Mucosa of stomach (tissue), 1 donor: ENCODE results near the gene IQCB1.
"Not testable (repeated sequence)": the region's sequence is repeated elsewhere in the genome, so short reads cannot be mapped to it uniquely, and the experiment has no call there.

ENCODE experiments used
- H3K27me3 ChIP-seq: one replicate; pipeline ENCODE4 v1.7.0; 2013; ENCODE audit warnings: mild to moderate bottlenecking, low read length; ENCODE audit not compliant: control insufficient read depth, insufficient read depth
- H3K36me3 ChIP-seq: one replicate; pipeline ENCODE4 v1.7.0; 2013; ENCODE audit warnings: low read length; ENCODE audit not compliant: control insufficient read depth, insufficient read depth
- H3K4me1 ChIP-seq: one replicate; pipeline ENCODE4 v1.7.0; 2013; ENCODE audit warnings: mild to moderate bottlenecking, low read length; ENCODE audit not compliant: control insufficient read depth, insufficient read depth
- H3K4me3 ChIP-seq: one replicate; pipeline ENCODE4 v1.7.0; 2013; ENCODE audit warnings: low read length
- H3K9ac ChIP-seq: one replicate; pipeline ENCODE4 v1.7.0; 2013; ENCODE audit warnings: mild to moderate bottlenecking, low read length, moderate library complexity
- H3K9me3 ChIP-seq: one replicate; pipeline ENCODE4 v1.7.0; 2013; ENCODE audit warnings: mild to moderate bottlenecking, low read length, moderate library complexity; ENCODE audit not compliant: control insufficient read depth
- donor health status: Pancreatic carcinoma.

Gene IQCB1

GRCh38 chr3:121757812-121758545, 76.9 kb downstream of the IQCB1 start:
- H3K4me1 ChIP-seq: no peaks in the 10 kb centered on the region
- H3K4me3 ChIP-seq: no peak overlapping the region
- H3K9ac ChIP-seq: no peak overlapping the region
- H3K36me3 ChIP-seq: no peaks in the 10 kb centered on the region
- H3K9me3 ChIP-seq: no peaks in the 10 kb centered on the region
- no peaks in the 10 kb centered on the region for H3K27me3 ChIP-seq

DNA sequence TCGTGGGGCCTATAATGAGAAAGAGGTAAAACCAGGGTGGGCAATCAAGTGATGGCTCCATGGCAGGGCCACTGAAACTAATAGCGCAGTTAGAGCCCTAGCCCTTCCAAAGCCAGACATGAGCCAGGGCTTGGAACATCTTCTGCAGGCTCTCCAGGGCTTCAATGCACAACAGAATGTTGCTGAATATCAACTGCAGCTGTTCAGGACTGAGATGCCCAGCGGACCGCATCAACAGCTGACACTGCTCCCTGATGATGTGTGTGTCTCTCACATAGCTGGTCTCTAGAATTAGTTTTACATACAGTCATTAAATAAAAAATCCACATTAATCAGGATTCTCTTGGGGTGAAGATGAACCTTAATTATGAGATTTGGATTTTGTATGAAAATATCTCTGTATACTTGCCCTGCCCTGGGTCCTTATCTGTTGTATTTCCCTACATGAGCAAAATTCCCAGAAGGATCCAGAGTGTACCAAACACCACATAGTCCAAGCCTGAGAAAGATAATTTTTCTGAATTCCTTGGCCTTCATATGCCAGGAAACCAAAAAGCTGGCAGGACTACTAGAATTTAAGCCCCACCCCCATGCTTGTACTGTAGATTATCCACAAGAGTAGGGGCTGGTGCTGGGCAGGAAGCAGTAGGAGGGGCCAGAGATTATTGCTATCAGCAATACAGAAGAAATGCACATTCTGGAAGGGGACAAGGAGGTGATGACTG, 77.6 kb downstream of the IQCB1 start:
- no peaks in the 10 kb centered on the region for H3K9me3 ChIP-seq
- no peak overlapping the region for H3K4me3 ChIP-seq
- no peaks in the 10 kb centered on the region for H3K4me1 ChIP-seq
- H3K27me3 ChIP-seq: no peaks in the 10 kb centered on the region
- no peaks in the 10 kb centered on the region for H3K36me3 ChIP-seq
- H3K9ac ChIP-seq: no peak overlapping the region

DNA sequence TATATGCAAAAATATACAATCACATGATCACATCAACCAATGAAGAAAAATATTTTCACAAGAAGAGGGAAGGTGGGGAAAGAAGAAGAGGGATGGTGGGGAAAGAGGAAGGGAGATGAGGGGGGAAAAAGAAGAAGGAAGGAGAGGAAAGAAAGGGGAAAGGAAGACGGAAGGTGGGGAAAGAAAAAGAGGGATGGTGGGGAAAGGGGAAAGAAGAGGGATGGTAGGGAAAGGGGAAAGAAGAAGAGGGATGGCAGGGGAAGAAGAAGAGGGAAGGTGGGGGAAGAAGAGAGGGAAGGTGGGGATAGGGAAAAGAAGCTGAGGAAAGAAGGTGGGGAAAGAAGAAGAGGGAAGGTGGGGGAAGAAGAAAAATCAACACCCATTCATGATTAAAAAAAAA, 82.1 kb downstream of the IQCB1 start:
- Histone ChIP-seq H3K4me3 (no peak overlapping the region), H3K9ac (no peak overlapping the region), H3K27me3 (no peaks in the 10 kb centered on the region), H3K36me3 (no peaks in the 10 kb centered on the region), H3K4me1 (peaks cover 7% of the 10 kb centered on the region), H3K9me3 (no peaks in the 10 kb centered on the region)

- Histone ChIP-seq H3K27me3 (no peaks in the 10 kb centered on the region), H3K9me3 (no peaks in the 10 kb centered on the region), H3K9ac (no peak overlapping the region), H3K36me3 (no peaks in the 10 kb centered on the region), H3K4me1 (peaks cover 7% of the 10 kb centered on the region), H3K4me3 (no peak overlapping the region)
These were observed 82.6 kb downstream of the IQCB1 start for GRCh38 chr3:121752261-121752660.

DNA sequence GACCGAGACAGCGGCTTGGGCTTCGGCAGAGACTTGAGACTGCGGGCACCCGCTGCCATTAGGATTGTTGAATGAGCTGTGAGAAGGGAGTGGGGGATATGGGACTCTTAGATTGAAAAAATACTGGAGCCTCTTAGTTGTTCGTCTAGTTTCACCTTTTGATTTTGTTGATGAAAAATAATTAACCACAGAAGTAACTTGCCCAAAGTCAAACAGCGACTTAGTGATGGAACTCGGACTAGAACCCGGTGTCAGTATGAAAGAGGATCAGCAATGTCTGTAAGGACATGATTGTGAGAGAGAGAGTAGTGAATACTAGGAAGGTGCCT, 84.8 kb downstream of the IQCB1 start:
- H3K9me3 ChIP-seq: no peaks in the 10 kb centered on the region
- H3K4me1 ChIP-seq: peaks cover 7% of the 10 kb centered on the region

DNA sequence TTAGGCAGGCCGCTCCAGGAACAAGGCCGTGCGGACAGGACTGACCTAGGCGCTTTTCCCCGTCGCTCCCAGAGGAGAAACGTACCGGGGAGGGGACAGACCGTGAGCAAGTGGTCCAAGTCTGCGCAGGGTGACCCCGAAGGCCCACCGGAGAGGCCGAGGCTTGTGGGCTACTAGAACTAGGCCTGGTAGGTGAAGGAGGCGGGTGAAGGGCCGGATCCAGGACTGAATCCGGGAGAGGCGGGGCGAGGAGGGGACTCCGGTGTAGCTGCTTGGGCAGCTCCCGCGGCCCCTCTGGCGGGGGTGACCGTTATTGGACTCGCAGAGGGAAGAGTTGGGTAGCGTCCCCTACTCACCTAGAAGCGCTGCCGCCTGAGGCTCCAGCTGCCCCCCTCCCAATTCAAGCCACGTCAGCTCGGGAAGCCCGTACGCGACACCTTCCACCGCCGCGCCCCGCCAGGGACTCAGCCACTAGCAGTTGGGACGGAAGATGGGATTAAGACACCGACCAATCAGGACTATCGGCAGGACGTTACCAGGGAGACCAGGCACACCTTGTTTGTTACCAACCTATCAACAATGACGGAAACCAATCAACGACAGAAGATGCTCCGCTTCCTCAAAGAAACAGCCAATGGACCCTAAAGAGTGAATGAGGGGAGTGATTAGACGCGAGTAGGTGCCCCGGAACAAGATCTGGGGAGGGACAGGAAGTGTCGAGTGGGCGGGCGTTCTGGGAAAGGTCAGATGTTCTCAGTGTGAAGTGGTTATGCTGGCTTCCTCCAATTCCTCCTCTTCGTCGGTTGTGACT, 85.4 kb downstream of the IQCB1 start, which contains the start of gene GOLGB1:
TSS of gene GOLGB1 (minus strand) at position 466 of the 811 bp plus-strand sequence. CDS start 18,770 bp downstream, outside the sequence.
- Histone ChIP-seq H3K4me1 (peaks cover 7% of the 10 kb centered on the region), H3K27me3 (no peaks in the 10 kb centered on the region), H3K4me3 (peak within 1 kb of the TSS; percentile 47), H3K9me3 (no peaks in the 10 kb centered on the region), H3K36me3 (no peaks in the 10 kb centered on the region), H3K9ac (peak within 1 kb of the TSS; percentile 99)

More for the DNA sequence above, 84.8 kb downstream of the IQCB1 start:
- Histone ChIP-seq H3K27me3 (no peaks in the 10 kb centered on the region), H3K4me3 (peak overlapping the region; percentile 31), H3K36me3 (no peaks in the 10 kb centered on the region), H3K9ac (peak overlapping the region; percentile 65)

DNA sequence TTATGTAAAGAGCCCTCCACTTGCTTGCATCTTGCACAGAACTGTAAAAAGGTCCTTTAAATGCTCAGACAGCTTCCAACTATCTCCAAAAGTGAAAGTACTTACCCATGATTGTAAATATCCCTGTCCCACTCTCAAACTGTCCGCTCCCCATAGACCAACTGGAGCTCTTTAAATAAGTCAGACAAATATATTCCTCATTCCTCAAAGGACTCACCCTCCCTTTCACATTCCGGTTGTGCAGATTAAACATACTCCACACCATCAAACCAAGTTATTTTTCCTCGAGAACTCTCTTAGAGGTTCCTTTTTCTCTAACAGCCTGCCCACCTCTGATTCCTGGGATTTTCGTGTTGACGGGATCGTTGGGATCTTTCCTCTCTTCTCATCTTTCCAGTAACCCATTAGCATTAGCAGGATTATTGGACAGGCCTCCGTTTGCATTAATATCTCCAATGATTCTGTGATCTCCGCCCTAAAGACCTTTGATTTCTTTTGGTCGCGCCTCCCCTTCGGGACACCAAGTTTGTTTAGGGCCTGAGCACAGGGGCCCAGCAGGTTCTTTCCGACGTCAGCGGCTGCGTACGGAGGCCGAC, 86.1 kb downstream of the IQCB1 start:
- Histone ChIP-seq H3K9ac (peak overlapping the region; percentile 99), H3K36me3 (no peaks in the 10 kb centered on the region)

DNA sequence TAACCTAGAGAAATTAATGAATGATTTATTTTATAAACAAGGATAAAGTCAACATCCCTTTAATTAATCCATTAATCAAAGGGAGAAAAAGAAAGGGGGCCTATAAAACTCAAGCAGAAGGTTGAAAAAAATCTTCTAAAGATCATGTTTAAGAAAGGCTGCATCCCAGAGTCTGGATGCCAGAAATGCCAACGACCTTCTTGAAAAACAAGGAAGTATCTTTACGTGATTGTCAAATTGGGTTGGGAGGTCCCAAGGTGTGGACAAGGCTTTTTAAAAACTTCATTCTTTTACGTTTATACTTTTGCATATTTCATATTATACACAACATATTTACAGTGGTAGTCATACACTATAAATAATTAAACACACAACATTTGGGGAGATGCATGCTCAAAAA, 86.9 kb downstream of the IQCB1 start:
- H3K9ac ChIP-seq: peak overlapping the region; percentile 99
- no peaks in the 10 kb centered on the region for H3K9me3 ChIP-seq
- peaks cover 7% of the 10 kb centered on the region for H3K4me1 ChIP-seq
- H3K27me3 ChIP-seq: no peaks in the 10 kb centered on the region
- no peaks in the 10 kb centered on the region for H3K36me3 ChIP-seq
- H3K4me3 ChIP-seq: peak overlapping the region; percentile 47

More for the DNA sequence above, 86.1 kb downstream of the IQCB1 start:
- Histone ChIP-seq H3K27me3 (no peaks in the 10 kb centered on the region), H3K4me1 (peaks cover 7% of the 10 kb centered on the region), H3K9me3 (no peaks in the 10 kb centered on the region), H3K4me3 (peak overlapping the region; percentile 47)

GRCh38 chr3:121743106-121743505, 91.8 kb downstream of the IQCB1 start:
- not testable (repeated sequence) for H3K4me3 ChIP-seq, H3K4me1 ChIP-seq, H3K9ac ChIP-seq, H3K27me3 ChIP-seq, H3K36me3 ChIP-seq, H3K9me3 ChIP-seq

GRCh38 chr3:121740896-121741295, 94.0 kb downstream of the IQCB1 start:
- H3K27me3 ChIP-seq: no peaks in the 10 kb centered on the region
- H3K9me3 ChIP-seq: no peaks in the 10 kb centered on the region
- H3K4me3 ChIP-seq: no peak overlapping the region
- H3K36me3 ChIP-seq: no peaks in the 10 kb centered on the region
- H3K9ac ChIP-seq: no peak overlapping the region
- H3K4me1 ChIP-seq: peaks cover 8% of the 10 kb centered on the region

DNA sequence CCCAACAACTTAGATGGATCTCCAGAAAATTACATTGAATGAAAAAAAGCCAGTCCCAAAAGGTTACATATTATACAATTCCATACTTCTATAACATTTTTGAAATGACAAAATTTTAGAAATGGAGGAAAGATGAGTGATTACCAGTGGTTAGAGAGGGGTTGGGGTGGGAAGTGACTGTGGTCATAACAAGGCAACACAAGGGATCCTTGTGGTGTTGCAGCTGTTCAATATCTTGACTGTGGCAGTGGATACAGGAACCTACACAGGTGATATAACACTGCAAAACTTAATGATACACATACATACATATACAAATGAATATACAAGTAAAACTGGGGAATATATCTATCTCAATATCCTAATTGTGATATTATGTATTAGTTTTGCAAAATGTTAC, 95.0 kb downstream of the IQCB1 start:
- no peak overlapping the region for H3K9ac ChIP-seq
- no peaks in the 10 kb centered on the region for H3K9me3 ChIP-seq
- no peak overlapping the region for H3K4me3 ChIP-seq
- H3K4me1 ChIP-seq: peaks cover 8% of the 10 kb centered on the region
- no peaks in the 10 kb centered on the region for H3K27me3 ChIP-seq
- no peaks in the 10 kb centered on the region for H3K36me3 ChIP-seq
